Prostate gland (tissue), 2 donors: ENCODE data around the gene LGMN.

Experiments
- CTCF ChIP-seq, 4 experiments: fragments of 200-600 bp in 2 of 4; fragments of 450-650 bp in 2 of 4; sonication (generic) in 2 of 4; IDR thresholded peaks; 1 replicate in 3 of 4; 2 replicates in 1 of 4; pipeline ENCODE4 v1.5.1; 2016 to 2019; ENCODE audit warnings: antibody characterized with exemption in 4 of 4, mild to moderate bottlenecking in 2 of 4, moderate library complexity in 2 of 4
- POLR2A ChIP-seq: fragments of 450-650 bp; IDR thresholded peaks from one replicate; pipeline ENCODE4 v1.6.1; 2016; ENCODE audit warnings: antibody characterized with exemption, mild to moderate bottlenecking

- TF ChIP-seq CTCF (IDR thresholded peaks at IDR 0.05): no peak
- TF ChIP-seq POLR2A: no peak
Observed at GRCh38 chr14:92716131-92716530, 32.3 kb downstream of the LGMN start.
